ENCODE measurements around the gene SAMD4A.
A peak's percentile ranks its signal among the peaks of the same experiment; 100 is the strongest.

Gene SAMD4A

DNA sequence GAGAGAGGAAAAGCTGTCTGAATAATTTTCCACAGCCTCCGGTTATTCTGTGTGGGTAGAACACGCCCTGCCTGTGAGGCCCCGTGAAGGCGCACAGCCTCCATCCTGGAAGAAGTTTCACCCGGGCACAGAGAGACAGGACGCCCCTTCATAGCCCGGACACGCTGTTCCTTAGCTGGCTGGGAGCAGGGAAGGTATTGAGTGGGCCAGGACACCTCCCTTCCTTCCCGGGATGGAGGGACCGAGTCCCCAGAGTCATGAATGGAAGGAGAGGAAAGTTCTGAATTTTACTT is 200.2 kb downstream of the SAMD4A start:
- Histone ChIP-seq H4K91ac (ENCODE audit: low read depth, low read length) (no peak overlapping the region), H3K23ac (ENCODE audit: low read length) (no peak overlapping the region), H3K27me3 (ENCODE audit: insufficient read depth, low read length) (no peaks in the 10 kb centered on the region), H3K79me2 (ENCODE audit: control insufficient read depth, insufficient read depth, low read length, poor library complexity) (no peaks in the 10 kb centered on the region), H3K14ac (ENCODE audit: low read length) (no peak overlapping the region), H2BK120ac (ENCODE audit: insufficient read depth, low read length, poor library complexity) (no peak overlapping the region), H3K4me1 (ENCODE audit: control insufficient read depth in 1 of 2, insufficient read depth in 2 of 2, low read length in 2 of 2) (peaks cover 6 to 11% of the 10 kb centered on the region in 2 experiments), H3K9me3 (ENCODE audit: insufficient read depth, low read depth, low read length) (no peaks in the 10 kb centered on the region), H3K18ac (ENCODE audit: low read length) (no peak overlapping the region), H3K27ac (ENCODE audit: low read depth, low read length) (no peak overlapping the region), H3K9ac (ENCODE audit: low read length) (no peak overlapping the region), H4K12ac (ENCODE audit: low read depth, low read length) (no peak overlapping the region), H3K4ac (ENCODE audit: low read depth, low read length) (no peak overlapping the region), H4K8ac (ENCODE audit: low read depth, low read length) (no peak overlapping the region), H2BK5ac (ENCODE audit: low read depth, low read length, poor library complexity) (no peak overlapping the region), H3K4me3 (ENCODE audit: low read depth, low read length) (no peak overlapping the region), H3K36me3 (ENCODE audit: control insufficient read depth in 1 of 2, insufficient read depth in 2 of 2, low read length in 2 of 2) (peaks cover 40 to 58% of the 10 kb centered on the region in 2 experiments), H3K4me2 (ENCODE audit: low read length) (no peak overlapping the region), H3K79me1 (ENCODE audit: low read length) (peaks cover 4% of the 10 kb centered on the region), H2BK12ac (ENCODE audit: low read length) (no peak overlapping the region), H2AK5ac (ENCODE audit: low read length) (no peak overlapping the region), H2AFZ (ENCODE audit: insufficient read depth, low read length, poor library complexity) (no peak overlapping the region)
- WGBS (ENCODE audit: extremely low coverage, insufficient coverage, insufficient read length) = no CpG with 5 or more reads among the region's 10 CpGs
- DNase-seq = no peak

DNA sequence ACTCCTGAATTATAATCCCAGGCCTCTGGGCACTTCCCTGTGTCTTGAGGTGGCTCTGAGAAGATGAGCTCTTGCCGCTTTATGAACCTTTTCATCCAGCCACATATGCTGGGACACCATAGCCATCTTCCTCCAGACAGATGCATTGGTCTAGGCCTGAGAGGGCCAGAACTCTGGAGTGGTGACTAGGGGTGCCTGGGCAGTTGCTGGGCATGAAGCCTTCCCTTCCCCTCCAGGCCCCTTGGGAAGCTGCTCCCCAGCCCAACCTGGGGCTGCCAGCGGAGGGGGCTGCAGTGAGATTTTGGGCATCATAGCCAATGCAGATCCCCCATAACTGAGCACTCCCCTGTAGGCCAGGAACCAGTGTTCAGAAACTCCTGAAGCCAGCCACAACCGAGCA is 200.5 kb downstream of the SAMD4A start:
- Histone ChIP-seq H3K18ac (ENCODE audit: low read length) (no peak overlapping the region), H3K4ac (ENCODE audit: low read depth, low read length) (no peak overlapping the region), H3K4me3 (ENCODE audit: low read depth, low read length) (no peak overlapping the region), H3K27ac (ENCODE audit: low read depth, low read length) (no peak overlapping the region), H3K4me2 (ENCODE audit: low read length) (no peak overlapping the region), H2AK5ac (ENCODE audit: low read length) (no peak overlapping the region), H3K79me1 (ENCODE audit: low read length) (peaks cover 4% of the 10 kb centered on the region), H2BK120ac (ENCODE audit: insufficient read depth, low read length, poor library complexity) (no peak overlapping the region), H3K36me3 (ENCODE audit: control insufficient read depth in 1 of 2, insufficient read depth in 2 of 2, low read length in 2 of 2) (peaks cover 40 to 57% of the 10 kb centered on the region in 2 experiments), H3K14ac (ENCODE audit: low read length) (no peak overlapping the region), H2BK12ac (ENCODE audit: low read length) (no peak overlapping the region), H4K12ac (ENCODE audit: low read depth, low read length) (no peak overlapping the region), H3K23ac (ENCODE audit: low read length) (no peak overlapping the region), H2BK5ac (ENCODE audit: low read depth, low read length, poor library complexity) (no peak overlapping the region), H3K9me3 (ENCODE audit: insufficient read depth, low read depth, low read length) (no peaks in the 10 kb centered on the region), H3K79me2 (ENCODE audit: control insufficient read depth, insufficient read depth, low read length, poor library complexity) (no peaks in the 10 kb centered on the region), H3K9ac (ENCODE audit: low read length) (no peak overlapping the region), H3K27me3 (ENCODE audit: insufficient read depth, low read length) (no peaks in the 10 kb centered on the region), H4K8ac (ENCODE audit: low read depth, low read length) (no peak overlapping the region), H3K4me1 (ENCODE audit: control insufficient read depth in 1 of 2, insufficient read depth in 2 of 2, low read length in 2 of 2) (peaks cover 6 to 13% of the 10 kb centered on the region in 2 experiments), H2AFZ (ENCODE audit: insufficient read depth, low read length, poor library complexity) (no peak overlapping the region), H4K91ac (ENCODE audit: low read depth, low read length) (no peak overlapping the region)
- DNase-seq = no peak
- no CpG with 5 or more reads among the region's 3 CpGs for WGBS (ENCODE audit: extremely low coverage, insufficient coverage, insufficient read length)

DNA sequence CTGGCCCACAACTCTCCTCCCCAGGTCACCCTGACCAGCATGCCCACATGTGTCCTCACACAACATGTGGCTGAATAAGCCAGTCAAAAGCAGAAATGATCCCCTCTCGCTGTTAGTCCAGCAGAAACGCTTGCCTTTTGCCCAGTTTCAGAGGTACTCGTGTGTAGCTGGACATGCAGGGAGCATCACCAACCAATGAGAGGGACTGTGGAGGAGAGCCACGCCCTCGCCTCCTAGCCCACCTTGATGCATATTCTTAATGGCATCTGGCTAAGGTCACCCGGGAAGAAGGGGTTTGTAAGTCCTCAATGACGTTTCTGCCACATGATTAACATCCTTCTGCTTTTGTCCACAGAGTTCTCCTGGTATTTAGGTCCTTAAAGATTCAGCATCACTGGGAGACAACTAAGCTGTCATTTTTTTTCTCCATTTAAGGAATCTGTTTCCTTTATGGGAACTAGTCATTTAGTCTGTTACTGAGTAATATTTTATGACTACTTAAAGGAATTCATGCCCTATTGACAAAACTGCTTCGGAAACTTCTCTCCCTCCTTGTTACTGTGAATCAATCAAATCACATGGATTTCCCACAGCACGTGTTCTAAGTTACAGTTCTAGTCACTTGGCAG is 201.7 kb downstream of the SAMD4A start:
- Histone ChIP-seq H3K27me3 (ENCODE audit: insufficient read depth, low read length) (no peaks in the 10 kb centered on the region), H4K8ac (ENCODE audit: low read depth, low read length) (no peak overlapping the region), H3K9me3 (ENCODE audit: insufficient read depth, low read depth, low read length) (no peaks in the 10 kb centered on the region)

DNA sequence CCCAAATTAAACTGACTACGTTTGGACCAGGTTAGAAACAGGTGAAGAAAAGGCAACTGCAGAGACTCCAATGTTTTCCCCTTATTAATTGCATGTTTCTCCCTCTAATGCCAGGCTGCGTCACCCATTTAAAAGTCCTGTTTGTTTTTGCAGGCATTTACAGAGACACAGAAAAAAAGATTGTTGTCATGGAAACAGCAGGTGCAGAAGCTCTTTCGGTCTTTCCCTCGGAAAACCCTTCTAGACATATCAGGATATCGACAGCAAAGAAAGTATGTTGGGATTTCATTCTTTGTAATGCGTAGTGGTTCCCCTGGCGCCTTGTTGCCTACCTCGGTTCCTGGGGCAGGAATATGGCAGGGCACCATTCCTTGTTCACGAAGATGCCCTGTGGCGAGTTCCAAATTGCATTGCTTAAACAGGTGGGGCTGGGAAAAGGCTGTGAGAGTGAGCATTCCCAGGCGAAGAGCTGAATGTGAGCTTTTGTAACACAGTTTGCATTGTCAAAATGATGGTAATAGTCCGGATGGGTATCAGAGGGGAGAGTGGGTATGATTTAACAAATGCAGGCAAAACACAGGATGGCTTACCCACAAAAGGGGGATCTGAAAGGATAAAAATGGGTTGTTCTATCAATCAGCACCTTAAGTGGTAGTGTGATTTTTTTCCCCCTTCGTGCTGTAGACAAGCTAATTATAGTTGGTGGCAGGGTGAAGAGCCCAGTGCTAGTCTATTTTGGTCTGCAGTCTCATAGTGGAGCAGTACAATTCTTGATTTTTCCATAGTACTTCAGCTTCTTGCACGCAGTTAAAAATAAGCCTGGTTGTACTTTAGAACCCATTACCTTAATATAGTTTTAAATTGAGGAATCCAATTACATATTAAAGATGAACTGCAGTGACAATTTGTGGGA is 203.3 kb downstream of the SAMD4A start:
- no CpG with 5 or more reads among the region's 14 CpGs for WGBS (ENCODE audit: extremely low coverage, insufficient coverage, insufficient read length)

More for the DNA sequence above, 201.7 kb downstream of the SAMD4A start:
- Histone ChIP-seq H2BK120ac (ENCODE audit: insufficient read depth, low read length, poor library complexity) (no peak overlapping the region), H3K27ac (ENCODE audit: low read depth, low read length) (no peak overlapping the region), H3K4ac (ENCODE audit: low read depth, low read length) (no peak overlapping the region), H2BK5ac (ENCODE audit: low read depth, low read length, poor library complexity) (no peak overlapping the region), H3K79me2 (ENCODE audit: control insufficient read depth, insufficient read depth, low read length, poor library complexity) (no peaks in the 10 kb centered on the region), H3K4me2 (ENCODE audit: low read length) (no peak overlapping the region), H2AK5ac (ENCODE audit: low read length) (no peak overlapping the region), H2BK12ac (ENCODE audit: low read length) (no peak overlapping the region), H3K79me1 (ENCODE audit: low read length) (peaks cover 6% of the 10 kb centered on the region), H3K9ac (ENCODE audit: low read length) (no peak overlapping the region), H2AFZ (ENCODE audit: insufficient read depth, low read length, poor library complexity) (no peak overlapping the region), H3K14ac (ENCODE audit: low read length) (no peak overlapping the region), H3K23ac (ENCODE audit: low read length) (no peak overlapping the region), H3K18ac (ENCODE audit: low read length) (no peak overlapping the region), H4K91ac (ENCODE audit: low read depth, low read length) (no peak overlapping the region), H4K12ac (ENCODE audit: low read depth, low read length) (no peak overlapping the region), H3K4me1 (ENCODE audit: control insufficient read depth in 1 of 2, insufficient read depth in 2 of 2, low read length in 2 of 2) (peaks cover 5 to 15% of the 10 kb centered on the region in 2 experiments), H3K4me3 (ENCODE audit: low read depth, low read length) (no peak overlapping the region), H3K36me3 (ENCODE audit: control insufficient read depth in 1 of 2, insufficient read depth in 2 of 2, low read length in 2 of 2) (peaks cover 40 to 55% of the 10 kb centered on the region in 2 experiments)
- DNase-seq = no peak
- WGBS (ENCODE audit: extremely low coverage, insufficient coverage, insufficient read length) = no CpG with 5 or more reads among the region's 9 CpGs

More for the DNA sequence above, 203.3 kb downstream of the SAMD4A start:
- no peaks in the 10 kb centered on the region for H3K27me3 ChIP-seq (ENCODE audit: insufficient read depth, low read length)
- H2BK5ac ChIP-seq (ENCODE audit: low read depth, low read length, poor library complexity) = no peak overlapping the region
- DNase-seq = peak; percentile 96 to 98
- H2AFZ ChIP-seq (ENCODE audit: insufficient read depth, low read length, poor library complexity) = no peak overlapping the region
- no peaks in the 10 kb centered on the region for H3K79me2 ChIP-seq (ENCODE audit: control insufficient read depth, insufficient read depth, low read length, poor library complexity)
- H3K18ac ChIP-seq (ENCODE audit: low read length) = no peak overlapping the region
- no peak overlapping the region for H3K4ac ChIP-seq (ENCODE audit: low read depth, low read length)
- no peak overlapping the region for H2BK120ac ChIP-seq (ENCODE audit: insufficient read depth, low read length, poor library complexity)
- no peak overlapping the region for H3K9ac ChIP-seq (ENCODE audit: low read length)
- no peak overlapping the region for H3K27ac ChIP-seq (ENCODE audit: low read depth, low read length)
- peaks cover 5 to 13% of the 10 kb centered on the region in 2 experiments for H3K4me1 ChIP-seq (ENCODE audit: control insufficient read depth in 1 of 2, insufficient read depth in 2 of 2, low read length in 2 of 2)
- H3K9me3 ChIP-seq (ENCODE audit: insufficient read depth, low read depth, low read length) = no peaks in the 10 kb centered on the region
- H3K4me2 ChIP-seq (ENCODE audit: low read length) = no peak overlapping the region
- H2BK12ac ChIP-seq (ENCODE audit: low read length) = no peak overlapping the region
- no peak overlapping the region for H4K91ac ChIP-seq (ENCODE audit: low read depth, low read length)
- H3K4me3 ChIP-seq (ENCODE audit: low read depth, low read length) = no peak overlapping the region
- H3K36me3 ChIP-seq (ENCODE audit: control insufficient read depth in 1 of 2, insufficient read depth in 2 of 2, low read length in 2 of 2) = peaks cover 40 to 52% of the 10 kb centered on the region in 2 experiments
- H4K8ac ChIP-seq (ENCODE audit: low read depth, low read length) = no peak overlapping the region
- H3K79me1 ChIP-seq (ENCODE audit: low read length) = peaks cover 4% of the 10 kb centered on the region
- H4K12ac ChIP-seq (ENCODE audit: low read depth, low read length) = no peak overlapping the region
- no peak overlapping the region for H2AK5ac ChIP-seq (ENCODE audit: low read length)
- H3K14ac ChIP-seq (ENCODE audit: low read length) = no peak overlapping the region
- H3K23ac ChIP-seq (ENCODE audit: low read length) = no peak overlapping the region
